Measurements from ENCODE around the gene CLSTN3.
"Not testable (repeated sequence)": the region's sequence is repeated elsewhere in the genome, so short reads cannot be mapped to it uniquely, and the experiment has no call there.

The CLSTN3 gene

GRCh38 chr12:7154042-7154441, 23.9 kb downstream of the CLSTN3 start:
- DNase-seq = no peak

GRCh38 chr12:7154901-7155470, 24.8 kb downstream of the CLSTN3 start:
- no peak for DNase-seq

GRCh38 chr12:7155471-7156034, 25.4 kb downstream of the CLSTN3 start:
- no peak for DNase-seq

GRCh38 chr12:7156259-7157197, 26.4 kb downstream of the CLSTN3 start:
- no peak for DNase-seq

GRCh38 chr12:7157391-7157790, 27.2 kb downstream of the CLSTN3 start:
- no peak for DNase-seq

GRCh38 chr12:7158781-7159609, 28.8 kb downstream of the CLSTN3 start:
- DNase-seq = no peak

GRCh38 chr12:7160183-7160582, 30.0 kb downstream of the CLSTN3 start:
- DNase-seq = no peak

GRCh38 chr12:7161327-7161726, 31.2 kb downstream of the CLSTN3 start:
- DNase-seq = no peak

- DNase-seq = no peak
Observed at GRCh38 chr12:7161811-7162210, 31.6 kb downstream of the CLSTN3 start.

- DNase-seq = peak in 1 of 2 donors; percentile 20
Observed at GRCh38 chr12:7162691-7163114, 32.5 kb downstream of the CLSTN3 start.

- no peak for DNase-seq
Observed at GRCh38 chr12:7169951-7170350, 39.8 kb downstream of the CLSTN3 start.

- no peak for DNase-seq
Observed at GRCh38 chr12:7171854-7172253, 41.7 kb downstream of the CLSTN3 start.

GRCh38 chr12:7175493-7175892, 45.3 kb downstream of the CLSTN3 start:
- DNase-seq = no peak

GRCh38 chr12:7176595-7176994, 46.4 kb downstream of the CLSTN3 start:
- no peak for DNase-seq

GRCh38 chr12:7178481-7178880, 48.3 kb downstream of the CLSTN3 start:
- no peak for DNase-seq

GRCh38 chr12:7180685-7181084, 50.5 kb downstream of the CLSTN3 start:
- DNase-seq = no peak

GRCh38 chr12:7186058-7186457, 55.9 kb downstream of the CLSTN3 start:
- DNase-seq = not testable (repeated sequence)

GRCh38 chr12:7188562-7189397, 58.6 kb downstream of the CLSTN3 start:
- DNase-seq = peak; percentile 60 to 62

- DNase-seq = peak; percentile 89 to 90
Observed at GRCh38 chr12:7189398-7190267, 59.5 kb downstream of the CLSTN3 start, which contains the start of gene PEX5. TSS of gene PEX5 (plus strand) at chr12:7189686. CDS start at chr12:7190378, 692 bp downstream.

- DNase-seq = no peak
Observed at GRCh38 chr12:7190268-7191055, 60.3 kb downstream of the CLSTN3 start.
